ENCODE results near the gene PNLIP. TPM values are rescaled to one million over a fixed set of nuclear protein-coding genes. Genes with fewer than 3 reads are reported as not detected.

The PNLIP gene
- total RNA-seq, 2 experiments from 2014 or later = not detected

- no peak for TF ChIP-seq CTCF (IDR thresholded peaks at IDR 0.05)
- intact Hi-C loops (cut with DNase I, micrococcal nuclease) = no loop called here
- no peaks in the 10 kb centered on the region for H3K36me3 Mint-ChIP-seq (ENCODE audit: low read depth)
- peaks cover 33% of the 10 kb centered on the region for H3K27me3 Mint-ChIP-seq
- H3K9me3 ChIP-seq (ENCODE audit: control insufficient read depth in 1 of 2, insufficient read depth in 1 of 2, low read length in 2 of 2) = no peaks in the 10 kb centered on the region
- no peak overlapping the region for H3K4me3 Mint-ChIP-seq
- ATAC-seq (ENCODE audit: poor library complexity) (no peak), DNase-seq (no peak)
- ChIA-PET POLR2A (no interaction called here), CTCF (no interaction called here)
- H3K27ac Mint-ChIP-seq = no peak overlapping the region
- no peaks in the 10 kb centered on the region for H3K9me3 Mint-ChIP-seq
- no peaks in the 10 kb centered on the region for H3K4me1 Mint-ChIP-seq (ENCODE audit: low read depth)
- H3K27ac ChIP-seq (ENCODE audit: low read depth in 1 of 2, low read length in 2 of 2) = no peak overlapping the region
- no peak overlapping the region for H3K4me3 ChIP-seq (ENCODE audit: low read length)
- no peaks in the 10 kb centered on the region for H3K36me3 ChIP-seq (ENCODE audit: insufficient read depth, low read length)
- no peaks in the 10 kb centered on the region for H3K4me1 ChIP-seq (ENCODE audit: insufficient read depth, low read length)
- H3K27me3 ChIP-seq (ENCODE audit: control insufficient read depth in 1 of 2, insufficient read depth in 2 of 2, low read length in 2 of 2) = no peaks in the 10 kb centered on the region
Observed at GRCh38 chr10:116524736-116525135, 21.0 kb upstream of the PNLIP start.

- Mint-ChIP-seq H3K4me3 (no peak overlapping the region), H3K36me3 (ENCODE audit: low read depth) (no peaks in the 10 kb centered on the region), H3K27me3 (peaks cover 33% of the 10 kb centered on the region), H3K9me3 (no peaks in the 10 kb centered on the region), H3K4me1 (ENCODE audit: low read depth) (no peaks in the 10 kb centered on the region), H3K27ac (no peak overlapping the region)
- Histone ChIP-seq H3K4me3 (ENCODE audit: low read length) (no peak overlapping the region), H3K9me3 (ENCODE audit: control insufficient read depth in 1 of 2, insufficient read depth in 1 of 2, low read length in 2 of 2) (no peaks in the 10 kb centered on the region), H3K27ac (ENCODE audit: low read depth in 1 of 2, low read length in 2 of 2) (no peak overlapping the region), H3K27me3 (ENCODE audit: control insufficient read depth in 1 of 2, insufficient read depth in 2 of 2, low read length in 2 of 2) (peaks cover 0 to 2% of the 10 kb centered on the region in 2 experiments), H3K4me1 (ENCODE audit: insufficient read depth, low read length) (no peaks in the 10 kb centered on the region), H3K36me3 (ENCODE audit: insufficient read depth, low read length) (no peaks in the 10 kb centered on the region)
- ChIA-PET CTCF (no interaction called here), POLR2A (no interaction called here)
- DNase-seq = no peak
- intact Hi-C loops (cut with DNase I, micrococcal nuclease) = no loop called here
- no peak for ATAC-seq (ENCODE audit: poor library complexity)
- TF ChIP-seq CTCF (IDR thresholded peaks at IDR 0.05) = no peak
Observed at GRCh38 chr10:116526219-116526618, 19.5 kb upstream of the PNLIP start.

GRCh38 chr10:116536810-116537209, 8.9 kb upstream of the PNLIP start:
- ATAC-seq (ENCODE audit: poor library complexity) (no peak), DNase-seq (no peak)
- no peak overlapping the region for H3K4me3 ChIP-seq (ENCODE audit: low read length)
- H3K4me3 Mint-ChIP-seq = no peak overlapping the region
- TF ChIP-seq CTCF (IDR thresholded peaks at IDR 0.05) = no peak
- H3K9me3 ChIP-seq (ENCODE audit: control insufficient read depth in 1 of 2, insufficient read depth in 1 of 2, low read length in 2 of 2) = peaks cover 0 to 5% of the 10 kb centered on the region in 2 experiments
- no peak overlapping the region for H3K27ac ChIP-seq (ENCODE audit: low read depth in 1 of 2, low read length in 2 of 2)
- no peaks in the 10 kb centered on the region for H3K27me3 ChIP-seq (ENCODE audit: control insufficient read depth in 1 of 2, insufficient read depth in 2 of 2, low read length in 2 of 2)
- no peak overlapping the region for H3K27ac Mint-ChIP-seq
- intact Hi-C loops (cut with DNase I, micrococcal nuclease) = no loop called here
- H3K27me3 Mint-ChIP-seq = peaks cover 4% of the 10 kb centered on the region
- CTCF ChIA-PET = no interaction called here
- H3K36me3 Mint-ChIP-seq (ENCODE audit: low read depth) = no peaks in the 10 kb centered on the region
- H3K4me1 Mint-ChIP-seq (ENCODE audit: low read depth) = no peaks in the 10 kb centered on the region
- H3K9me3 Mint-ChIP-seq = peaks cover 2% of the 10 kb centered on the region
- H3K4me1 ChIP-seq (ENCODE audit: insufficient read depth, low read length) = no peaks in the 10 kb centered on the region
- POLR2A ChIA-PET = no interaction called here
- no peaks in the 10 kb centered on the region for H3K36me3 ChIP-seq (ENCODE audit: insufficient read depth, low read length)

Data from CD4-positive, alpha-beta T cell (primary cell).